GM12873 (cell line): ENCODE measurements around the gene CTRB2.

Source experiments
- TF ChIP-seq, protein P1 (sequence below): IDR thresholded peaks from 2 replicates; pipeline ENCODE4 v1.5.1; 2012; ENCODE audit warnings: low read depth, mild to moderate bottlenecking, moderate library complexity, low read length, control low read depth; ENCODE audit not compliant: insufficient read depth; ENCODE audit errors: missing control alignments

The CTRB2 gene

DNA sequence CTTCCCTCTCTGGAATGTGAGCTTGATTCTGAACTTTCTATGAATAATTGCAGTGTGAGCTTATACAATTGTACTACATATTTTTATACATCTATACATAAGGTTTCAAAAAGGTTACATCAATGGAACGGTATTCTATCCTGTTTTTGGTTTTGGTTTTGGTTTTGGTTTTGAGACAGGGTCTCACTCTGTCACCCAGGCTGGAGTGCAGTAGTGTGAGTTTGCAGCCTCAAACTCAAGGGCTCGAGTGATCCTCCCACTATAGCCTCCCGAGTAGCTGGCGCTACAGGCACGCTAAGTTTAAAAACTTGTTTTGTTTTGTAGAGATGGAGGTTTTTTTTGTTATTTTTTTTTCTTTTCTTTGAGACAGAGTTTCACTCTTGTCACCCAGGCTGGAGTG lies 12.9 kb upstream of the CTRB2 start:
- TF ChIP-seq, protein P1, sequence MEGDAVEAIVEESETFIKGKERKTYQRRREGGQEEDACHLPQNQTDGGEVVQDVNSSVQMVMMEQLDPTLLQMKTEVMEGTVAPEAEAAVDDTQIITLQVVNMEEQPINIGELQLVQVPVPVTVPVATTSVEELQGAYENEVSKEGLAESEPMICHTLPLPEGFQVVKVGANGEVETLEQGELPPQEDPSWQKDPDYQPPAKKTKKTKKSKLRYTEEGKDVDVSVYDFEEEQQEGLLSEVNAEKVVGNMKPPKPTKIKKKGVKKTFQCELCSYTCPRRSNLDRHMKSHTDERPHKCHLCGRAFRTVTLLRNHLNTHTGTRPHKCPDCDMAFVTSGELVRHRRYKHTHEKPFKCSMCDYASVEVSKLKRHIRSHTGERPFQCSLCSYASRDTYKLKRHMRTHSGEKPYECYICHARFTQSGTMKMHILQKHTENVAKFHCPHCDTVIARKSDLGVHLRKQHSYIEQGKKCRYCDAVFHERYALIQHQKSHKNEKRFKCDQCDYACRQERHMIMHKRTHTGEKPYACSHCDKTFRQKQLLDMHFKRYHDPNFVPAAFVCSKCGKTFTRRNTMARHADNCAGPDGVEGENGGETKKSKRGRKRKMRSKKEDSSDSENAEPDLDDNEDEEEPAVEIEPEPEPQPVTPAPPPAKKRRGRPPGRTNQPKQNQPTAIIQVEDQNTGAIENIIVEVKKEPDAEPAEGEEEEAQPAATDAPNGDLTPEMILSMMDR: no peak

DNA sequence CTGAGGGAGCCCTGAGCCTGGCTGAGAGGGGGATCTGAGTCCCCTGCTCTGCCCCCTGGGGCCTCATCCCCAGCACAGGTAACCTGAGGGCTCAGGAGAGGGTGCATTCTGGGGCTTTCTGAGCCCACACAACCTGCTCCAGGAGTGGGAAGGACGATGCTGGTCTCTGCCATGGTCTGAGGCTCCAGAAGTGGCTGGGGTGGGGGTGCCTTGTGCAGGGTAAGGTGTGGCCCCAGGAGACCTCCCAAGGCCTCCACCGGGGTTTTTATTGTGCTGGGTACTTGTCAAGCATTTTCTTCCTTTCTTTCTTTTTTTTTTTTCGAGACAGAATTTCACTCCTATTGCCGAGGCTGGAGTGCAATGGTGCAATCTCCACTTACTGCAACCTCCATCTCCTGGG lies 12.1 kb upstream of the CTRB2 start:
- TF ChIP-seq, protein P1: no peak

GRCh38 chr16:75218256-75219076 lies 11.5 kb upstream of the CTRB2 start, which contains the start of gene CTRB1:
Gene CTRB1 (plus strand): TSS chr16:75218988. CDS start chr16:75219008, 20 bp downstream.
- TF ChIP-seq, protein P1: no peak

- TF ChIP-seq, protein P1: no peak
Measured at GRCh38 chr16:75217389-75217851, 10.5 kb upstream of the CTRB2 start.

GRCh38 chr16:75216576-75216975 lies 9.6 kb upstream of the CTRB2 start:
- TF ChIP-seq, protein P1: no peak

GRCh38 chr16:75216127-75216526 lies 9.2 kb upstream of the CTRB2 start:
- TF ChIP-seq, protein P1: no peak

- TF ChIP-seq, protein P1: no peak
Measured at GRCh38 chr16:75209944-75210343, 3.0 kb upstream of the CTRB2 start.
